ENCODE measurements around the gene POLL. TPM values are rescaled to one million over a fixed set of nuclear protein-coding genes. Genes with fewer than 3 reads are reported as not detected.

POLL gene
- total and polyA plus RNA-seq, 2 donors (not counting 3 experiments of a cell fraction or from before 2014, with no cell fraction given): 34.3 to 42.3 TPM

DNA sequence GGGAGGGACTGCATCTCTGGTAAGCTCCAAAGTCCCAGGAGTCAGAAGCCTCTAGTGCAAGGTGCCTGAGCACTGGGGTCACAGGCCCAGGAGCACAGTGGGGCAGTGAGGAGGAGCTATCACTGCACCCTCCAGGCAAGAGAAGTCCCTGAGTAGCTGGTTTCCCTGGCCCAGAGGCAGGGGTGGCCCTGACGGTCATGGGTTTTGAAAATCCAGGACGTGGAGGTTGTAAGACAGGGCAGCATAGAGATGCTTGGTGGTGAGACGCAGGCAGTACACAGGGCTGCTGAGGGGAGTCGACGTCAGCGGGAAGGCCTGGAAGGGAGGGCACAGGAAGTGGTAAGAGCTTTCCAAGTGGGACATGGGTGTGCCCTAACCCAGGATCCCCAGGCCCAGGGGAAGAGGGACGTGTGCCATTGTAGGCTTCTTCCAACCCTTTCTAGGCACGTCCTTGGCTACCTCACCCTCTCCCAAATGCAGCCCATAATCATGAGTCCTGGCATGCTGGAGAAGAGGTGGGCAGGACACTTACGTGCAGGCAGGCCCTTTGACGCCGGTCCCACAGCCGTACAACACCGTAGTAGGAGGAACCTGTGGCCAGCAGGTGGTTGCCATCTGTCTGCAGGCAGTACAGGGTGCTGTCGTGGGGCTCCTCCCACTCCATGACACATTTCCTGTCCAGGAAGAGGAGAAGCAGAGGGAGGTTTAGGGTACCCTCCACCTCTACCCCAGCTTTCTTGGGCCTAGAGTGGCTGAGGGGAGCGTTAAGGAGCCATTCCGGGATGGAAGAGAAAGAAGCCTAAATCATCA is 23.2 kb upstream of the POLL start:
- CTCF ChIA-PET: interaction anchor here (1.6 kb wide), 1 partner anchor 9 kb away, joined by 5 read pairs; no protein-coding TSS in a partner anchor
- dilution Hi-C loops (cut with MboI; ENCODE audit: extremely low pct_ligation_motif_present, low sequenced_read_pairs): no loop called here
- no peak overlapping the region for H3K27ac ChIP-seq (ENCODE audit: insufficient read depth, low read depth, low read length)

DNA sequence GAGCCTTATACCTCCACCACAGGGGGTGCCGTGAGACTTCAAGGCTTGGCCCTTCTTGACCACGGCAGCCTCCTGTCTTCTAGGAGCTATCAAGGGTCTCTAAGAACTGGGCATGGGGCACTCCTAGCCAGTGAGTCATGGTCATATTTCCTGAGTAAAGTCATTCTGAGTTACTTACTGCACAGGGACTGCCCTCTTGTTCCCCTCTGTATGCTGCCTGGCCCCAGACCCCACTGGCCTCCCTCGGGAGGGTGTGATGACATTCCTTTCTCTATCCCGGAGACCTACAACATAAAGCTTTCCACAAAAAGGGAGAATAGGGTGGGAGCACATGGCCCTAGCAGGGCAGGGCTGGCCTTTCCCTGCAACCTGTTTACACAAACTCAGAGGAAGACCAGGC is 21.4 kb upstream of the POLL start:
- no peaks in the 10 kb centered on the region for H3K79me2 ChIP-seq (ENCODE audit: control insufficient read depth, insufficient read depth, low read length)
- H3K9me3 ChIP-seq (replicated peaks; ENCODE audit: control insufficient read depth, insufficient read depth, low read length): no peaks in the 10 kb centered on the region
- H3K27ac ChIP-seq (ENCODE audit: insufficient read depth, low read depth, low read length): no peak overlapping the region
- H2AFZ ChIP-seq (ENCODE audit: low read depth, low read length): no peak overlapping the region
- no peak overlapping the region for H3K4me3 ChIP-seq (replicated peaks in 1 of 3; ENCODE audit: insufficient read depth in 1 of 3, low read depth in 1 of 3, low read length in 3 of 3)
- DNase-seq (ENCODE audit: low read depth, low spot score) (peak; percentile 24), FAIRE-seq (peak; percentile 67)
- no peak overlapping the region for H3K4me2 ChIP-seq (ENCODE audit: insufficient read depth, low read length)
- ChIA-PET CTCF (interaction anchor here (1.0 to 1.4 kb wide), 4 partner anchors 13 to 172 kb away, joined by 3 to 5 read pairs (median 4); no protein-coding TSS in a partner anchor), POLR2A (no interaction called here)
- H3K9ac ChIP-seq (replicated peaks; ENCODE audit: extremely low read depth, insufficient read depth, low read length): no peak overlapping the region
- H4K20me1 ChIP-seq (replicated peaks; ENCODE audit: control insufficient read depth, extremely low read depth, insufficient read depth, low read length): no peaks in the 10 kb centered on the region
- dilution Hi-C loops (cut with MboI; ENCODE audit: extremely low pct_ligation_motif_present, low sequenced_read_pairs) (no loop called here), intact Hi-C loops (cut with micrococcal nuclease) (loop anchor here (10.0 kb wide), 1 partner anchor 465 kb away; no protein-coding TSS in a partner anchor)
- TF ChIP-seq FOS (IDR thresholded peaks at IDR 0.05; ENCODE audit: borderline replicate concordance, insufficient read depth, low read length) (no peak), JUN (IDR thresholded peaks at IDR 0.05; ENCODE audit: borderline replicate concordance, insufficient read depth, insufficient read length, low read depth) (no peak), MYC (IDR thresholded peaks at IDR 0.05; ENCODE audit: low read depth, low read length) (no peak), CTCF (IDR thresholded peaks at IDR 0.05; ENCODE audit: extremely low read depth in 1 of 2, insufficient read depth in 1 of 2, low read depth in 1 of 2, low read length in 2 of 2) (no peak), GATA2 (IDR thresholded peaks at IDR 0.05; ENCODE audit: insufficient read depth, insufficient read length, low read depth, low read length) (no peak), EZH2 (IDR thresholded peaks at IDR 0.05; ENCODE audit: borderline replicate concordance, low read depth, low read length, severe bottlenecking) (no peak), POLR2AphosphoS5 (IDR thresholded peaks at IDR 0.05; ENCODE audit: insufficient read depth, low read depth, low read length) (no peak), POLR2A (IDR thresholded peaks at IDR 0.05; ENCODE audit: low read depth, low read length) (no peak)
- TF ChIP-seq, protein P1, sequence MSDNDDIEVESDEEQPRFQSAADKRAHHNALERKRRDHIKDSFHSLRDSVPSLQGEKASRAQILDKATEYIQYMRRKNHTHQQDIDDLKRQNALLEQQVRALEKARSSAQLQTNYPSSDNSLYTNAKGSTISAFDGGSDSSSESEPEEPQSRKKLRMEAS (IDR thresholded peaks at IDR 0.05; ENCODE audit: insufficient read depth, insufficient read length): no peak
- H3K36me3 ChIP-seq (ENCODE audit: control insufficient read depth in 2 of 2, extremely low read depth in 1 of 2, insufficient read depth in 2 of 2, low read length in 2 of 2): peaks cover 0 to 11% of the 10 kb centered on the region in 2 experiments
- BruUV-seq (replicated peaks): no TSS peak
- H3K9me1 ChIP-seq (replicated peaks; ENCODE audit: control insufficient read depth, extremely low read depth, insufficient read depth, low read length): no peaks in the 10 kb centered on the region
- no peaks in the 10 kb centered on the region for H3K27me3 ChIP-seq (ENCODE audit: control insufficient read depth in 2 of 2, insufficient read depth in 2 of 2, low read length in 2 of 2)
- H3K4me1 ChIP-seq (ENCODE audit: control insufficient read depth, extremely low read depth, insufficient read depth, low read length): peaks cover 7% of the 10 kb centered on the region

More for the DNA sequence above, 23.2 kb upstream of the POLL start:
- no peak for FAIRE-seq
- POLR2A ChIA-PET: no interaction called here
- no peaks in the 10 kb centered on the region for H3K9me1 ChIP-seq (replicated peaks; ENCODE audit: control insufficient read depth, extremely low read depth, insufficient read depth, low read length)
- H2AFZ ChIP-seq (ENCODE audit: low read depth, low read length): no peak overlapping the region
- H3K9me3 ChIP-seq (replicated peaks; ENCODE audit: control insufficient read depth, insufficient read depth, low read length): no peaks in the 10 kb centered on the region
- H3K4me3 ChIP-seq (replicated peaks in 1 of 3; ENCODE audit: insufficient read depth in 1 of 3, low read depth in 1 of 3, low read length in 3 of 3): no peak overlapping the region
- H3K4me2 ChIP-seq (ENCODE audit: insufficient read depth, low read length): no peak overlapping the region
- TF ChIP-seq, protein P1 (IDR thresholded peaks at IDR 0.05; ENCODE audit: insufficient read depth, insufficient read length): no peak
- H3K27me3 ChIP-seq (ENCODE audit: control insufficient read depth in 2 of 2, insufficient read depth in 2 of 2, low read length in 2 of 2): no peaks in the 10 kb centered on the region
- intact Hi-C loops (cut with micrococcal nuclease): no loop called here
- H4K20me1 ChIP-seq (replicated peaks; ENCODE audit: control insufficient read depth, extremely low read depth, insufficient read depth, low read length): no peaks in the 10 kb centered on the region
- H3K79me2 ChIP-seq (ENCODE audit: control insufficient read depth, insufficient read depth, low read length): no peaks in the 10 kb centered on the region
- DNase-seq (ENCODE audit: low read depth, low spot score): no peak
- no TSS peak for BruUV-seq (replicated peaks)
- no peak overlapping the region for H3K9ac ChIP-seq (replicated peaks; ENCODE audit: extremely low read depth, insufficient read depth, low read length)
- H3K36me3 ChIP-seq (ENCODE audit: control insufficient read depth in 2 of 2, extremely low read depth in 1 of 2, insufficient read depth in 2 of 2, low read length in 2 of 2): peaks cover 0 to 11% of the 10 kb centered on the region in 2 experiments
- H3K4me1 ChIP-seq (ENCODE audit: control insufficient read depth, extremely low read depth, insufficient read depth, low read length): peaks cover 7% of the 10 kb centered on the region

Data from endothelial cell of umbilical vein (primary cell).